ENCODE measurements around the gene TUBGCP6. TPM values are rescaled to one million over a fixed set of nuclear protein-coding genes. Genes with fewer than 3 reads are reported as not detected.
A peak's percentile ranks its signal among the peaks of the same experiment; 100 is the strongest.

TUBGCP6 gene
- total RNA-seq, 2 experiments from 2014 or later: 44.8 to 47.2 TPM

DNA sequence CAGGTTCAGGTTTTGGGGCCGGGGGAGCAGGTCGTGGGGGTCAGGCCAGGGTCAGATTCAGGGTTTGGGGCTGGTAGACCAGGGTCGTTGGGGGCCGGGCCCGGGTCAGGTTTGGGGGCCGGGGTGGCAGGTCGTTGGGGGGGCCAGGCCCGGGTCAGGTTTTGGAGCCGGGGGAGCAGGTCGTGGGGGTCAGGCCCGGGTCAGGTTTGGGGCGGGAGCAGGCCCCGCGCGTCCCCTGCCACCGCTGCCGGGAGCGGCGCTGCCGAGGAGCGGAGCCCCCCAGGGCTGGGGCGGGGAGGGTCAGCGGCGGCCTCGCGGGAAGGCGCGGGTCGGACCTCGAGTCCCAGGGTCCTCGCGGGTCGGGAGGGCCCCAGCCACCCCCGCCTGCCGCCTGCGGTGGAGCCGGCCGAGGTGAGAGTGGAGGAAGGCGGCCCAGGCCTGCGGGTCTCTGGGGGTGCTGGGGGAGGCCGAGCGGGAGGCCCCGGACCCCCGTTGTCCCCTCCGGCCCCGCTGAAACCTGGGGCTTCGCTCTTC, 58.6 kb downstream of the TUBGCP6 start:
- peak overlapping the region; percentile 91 for H3K4me3 Mint-ChIP-seq
- TF ChIP-seq, protein P1, sequence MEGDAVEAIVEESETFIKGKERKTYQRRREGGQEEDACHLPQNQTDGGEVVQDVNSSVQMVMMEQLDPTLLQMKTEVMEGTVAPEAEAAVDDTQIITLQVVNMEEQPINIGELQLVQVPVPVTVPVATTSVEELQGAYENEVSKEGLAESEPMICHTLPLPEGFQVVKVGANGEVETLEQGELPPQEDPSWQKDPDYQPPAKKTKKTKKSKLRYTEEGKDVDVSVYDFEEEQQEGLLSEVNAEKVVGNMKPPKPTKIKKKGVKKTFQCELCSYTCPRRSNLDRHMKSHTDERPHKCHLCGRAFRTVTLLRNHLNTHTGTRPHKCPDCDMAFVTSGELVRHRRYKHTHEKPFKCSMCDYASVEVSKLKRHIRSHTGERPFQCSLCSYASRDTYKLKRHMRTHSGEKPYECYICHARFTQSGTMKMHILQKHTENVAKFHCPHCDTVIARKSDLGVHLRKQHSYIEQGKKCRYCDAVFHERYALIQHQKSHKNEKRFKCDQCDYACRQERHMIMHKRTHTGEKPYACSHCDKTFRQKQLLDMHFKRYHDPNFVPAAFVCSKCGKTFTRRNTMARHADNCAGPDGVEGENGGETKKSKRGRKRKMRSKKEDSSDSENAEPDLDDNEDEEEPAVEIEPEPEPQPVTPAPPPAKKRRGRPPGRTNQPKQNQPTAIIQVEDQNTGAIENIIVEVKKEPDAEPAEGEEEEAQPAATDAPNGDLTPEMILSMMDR (IDR thresholded peaks at IDR 0.05): no peak
- H3K4me1 Mint-ChIP-seq (ENCODE audit: low read depth): peaks cover 31% of the 10 kb centered on the region
- no peak for DNase-seq
- intact Hi-C loops (cut with micrococcal nuclease): no loop called here
- POLR2A ChIA-PET: interaction anchor here (1.3 to 1.9 kb wide), 3 partner anchors 11 to 16 kb away, joined by 4 read pairs; partner anchors contain the start of gene PANX2
- H3K36me3 Mint-ChIP-seq (ENCODE audit: low read depth): peaks cover 7% of the 10 kb centered on the region
- ATAC-seq: no peak
- no peaks in the 10 kb centered on the region for H3K9me3 Mint-ChIP-seq
- peak overlapping the region; percentile 88 for H3K27ac Mint-ChIP-seq
- H3K27me3 Mint-ChIP-seq: peaks cover 1% of the 10 kb centered on the region
- CTCF ChIA-PET: no interaction called here

GRCh38 chr22:50185375-50186087, 59.3 kb downstream of the TUBGCP6 start, which contains the start of gene TRABD:
TSS of gene TRABD (plus strand) at chr22:50185913. CDS start at chr22:50193061, 7,148 bp downstream.
- TF ChIP-seq, protein P1 (IDR thresholded peaks at IDR 0.05): no peak
- Mint-ChIP-seq H3K4me1 (ENCODE audit: low read depth) (peaks cover 28% of the 10 kb centered on the region), H3K36me3 (ENCODE audit: low read depth) (peaks cover 5% of the 10 kb centered on the region), H3K27ac (peak within 1 kb of the TSS; percentile 88), H3K9me3 (no peaks in the 10 kb centered on the region), H3K4me3 (peak within 1 kb of the TSS; percentile 91), H3K27me3 (peaks cover 1% of the 10 kb centered on the region)
- ChIA-PET POLR2A (interaction anchor here (1.9 kb wide), 1 partner anchor 14 kb away, joined by 4 read pairs; no protein-coding TSS in a partner anchor), CTCF (no interaction called here)
- peak; percentile 91 for DNase-seq
- ATAC-seq: peak; percentile 79
- intact Hi-C loops (cut with micrococcal nuclease): no loop called here

- H3K4me3 Mint-ChIP-seq: peak overlapping the region; percentile 76
- DNase-seq: no peak
- ChIA-PET POLR2A (no interaction called here), CTCF (interaction anchor here (1.2 kb wide), 1 partner anchor 36 kb away, joined by 3 read pairs; no protein-coding TSS in a partner anchor)
- no peak overlapping the region for H3K27ac Mint-ChIP-seq
- peaks cover 1% of the 10 kb centered on the region for H3K27me3 Mint-ChIP-seq
- TF ChIP-seq, protein P1 (IDR thresholded peaks at IDR 0.05): no peak
- ATAC-seq: no peak
- intact Hi-C loops (cut with micrococcal nuclease): no loop called here
- peaks cover 5% of the 10 kb centered on the region for H3K36me3 Mint-ChIP-seq (ENCODE audit: low read depth)
- H3K4me1 Mint-ChIP-seq (ENCODE audit: low read depth): peaks cover 27% of the 10 kb centered on the region
- no peaks in the 10 kb centered on the region for H3K9me3 Mint-ChIP-seq
Measured at GRCh38 chr22:50184902-50185374, 59.9 kb downstream of the TUBGCP6 start.

DNA sequence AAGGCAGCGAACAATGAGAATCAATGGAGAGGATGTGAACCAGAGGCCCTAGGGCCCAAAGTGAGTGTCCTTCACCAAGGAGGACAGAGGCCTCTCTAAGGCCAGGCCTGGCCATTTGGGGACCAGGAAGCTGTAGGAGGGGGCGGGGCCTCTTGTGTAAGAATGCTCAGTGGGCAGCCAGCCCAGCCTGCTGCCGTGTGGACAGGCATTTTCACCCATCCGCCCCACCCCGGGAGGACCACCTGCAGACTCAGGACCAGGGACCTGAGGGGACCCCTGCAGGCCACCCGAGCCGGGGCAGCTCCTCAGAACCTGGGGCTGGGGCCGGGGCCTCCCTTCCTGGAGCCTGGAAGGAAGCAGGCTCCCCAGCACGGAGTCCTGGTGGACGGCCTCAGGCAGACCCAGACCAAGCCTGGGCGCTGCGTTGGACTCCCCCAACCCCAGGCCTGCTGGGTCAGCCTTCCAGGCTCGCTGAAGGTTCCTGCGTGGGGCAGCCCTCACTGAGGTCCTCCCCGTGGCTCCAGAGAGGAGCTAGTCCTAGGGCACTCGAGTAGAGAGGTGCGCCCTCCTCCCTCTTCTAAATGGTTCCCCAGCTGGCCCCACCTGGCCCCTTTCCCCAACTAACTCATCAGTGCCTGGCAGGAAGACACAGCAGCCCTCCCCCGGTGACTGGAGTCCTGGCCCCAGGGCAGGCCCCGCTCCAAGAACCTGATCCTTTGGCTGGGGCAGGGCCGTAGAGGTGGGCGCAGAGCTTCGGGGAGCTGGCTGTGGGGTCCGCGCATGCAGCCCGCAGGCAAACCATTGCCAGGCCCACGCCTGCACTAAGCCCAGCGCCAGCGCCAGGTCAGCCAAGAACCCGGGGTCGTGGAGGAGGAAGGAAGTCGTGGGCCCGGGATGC, 60.6 kb downstream of the TUBGCP6 start:
- peaks cover 1% of the 10 kb centered on the region for H3K27me3 Mint-ChIP-seq
- intact Hi-C loops (cut with micrococcal nuclease): no loop called here

More for the DNA sequence above, 60.6 kb downstream of the TUBGCP6 start:
- Mint-ChIP-seq H3K4me3 (peak overlapping the region; percentile 65), H3K27ac (no peak overlapping the region), H3K36me3 (ENCODE audit: low read depth) (peaks cover 5% of the 10 kb centered on the region), H3K9me3 (no peaks in the 10 kb centered on the region), H3K4me1 (ENCODE audit: low read depth) (peaks cover 23% of the 10 kb centered on the region)
- ChIA-PET POLR2A (no interaction called here), CTCF (interaction anchor here (1.2 kb wide), 1 partner anchor 35 kb away, joined by 3 read pairs; no protein-coding TSS in a partner anchor)
- ATAC-seq: no peak
- no peak for DNase-seq
- TF ChIP-seq, protein P1 (IDR thresholded peaks at IDR 0.05): no peak

Measured in activated CD8-positive, alpha-beta T cell treated with anti-CD3 and anti-CD28 coated beads for 36 hours (primary cell).